NCI-H146 (cell line): ENCODE data around the gene RBBP8NL.

Experiments used
- DNase-seq: peaks from one replicate; lab custom pipeline; 2025; lab: John Stamatoyannopoulos, UW

Gene RBBP8NL, protein sequence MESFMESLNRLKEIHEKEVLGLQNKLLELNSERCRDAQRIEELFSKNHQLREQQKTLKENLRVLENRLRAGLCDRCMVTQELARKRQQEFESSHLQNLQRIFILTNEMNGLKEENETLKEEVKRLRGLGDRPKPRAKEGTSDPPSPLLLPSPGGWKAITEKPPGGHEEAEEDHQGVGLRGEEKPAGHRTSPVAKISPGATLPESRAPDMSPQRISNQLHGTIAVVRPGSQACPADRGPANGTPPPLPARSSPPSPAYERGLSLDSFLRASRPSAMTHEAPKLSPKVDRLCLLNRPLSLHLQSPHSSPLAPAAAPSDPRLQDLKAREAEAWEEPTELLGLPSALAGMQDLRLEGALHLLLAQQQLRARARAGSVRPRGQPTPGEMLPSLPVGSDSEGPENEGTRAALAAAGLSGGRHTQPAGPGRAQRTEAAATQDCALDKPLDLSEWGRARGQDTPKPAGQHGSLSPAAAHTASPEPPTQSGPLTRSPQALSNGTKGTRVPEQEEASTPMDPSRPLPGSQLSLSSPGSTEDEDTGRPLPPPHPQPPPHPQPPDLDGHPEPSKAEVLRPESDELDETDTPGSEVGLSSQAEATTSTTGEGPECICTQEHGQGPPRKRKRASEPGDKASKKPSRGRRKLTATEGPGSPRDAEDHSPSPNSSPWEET

DNA sequence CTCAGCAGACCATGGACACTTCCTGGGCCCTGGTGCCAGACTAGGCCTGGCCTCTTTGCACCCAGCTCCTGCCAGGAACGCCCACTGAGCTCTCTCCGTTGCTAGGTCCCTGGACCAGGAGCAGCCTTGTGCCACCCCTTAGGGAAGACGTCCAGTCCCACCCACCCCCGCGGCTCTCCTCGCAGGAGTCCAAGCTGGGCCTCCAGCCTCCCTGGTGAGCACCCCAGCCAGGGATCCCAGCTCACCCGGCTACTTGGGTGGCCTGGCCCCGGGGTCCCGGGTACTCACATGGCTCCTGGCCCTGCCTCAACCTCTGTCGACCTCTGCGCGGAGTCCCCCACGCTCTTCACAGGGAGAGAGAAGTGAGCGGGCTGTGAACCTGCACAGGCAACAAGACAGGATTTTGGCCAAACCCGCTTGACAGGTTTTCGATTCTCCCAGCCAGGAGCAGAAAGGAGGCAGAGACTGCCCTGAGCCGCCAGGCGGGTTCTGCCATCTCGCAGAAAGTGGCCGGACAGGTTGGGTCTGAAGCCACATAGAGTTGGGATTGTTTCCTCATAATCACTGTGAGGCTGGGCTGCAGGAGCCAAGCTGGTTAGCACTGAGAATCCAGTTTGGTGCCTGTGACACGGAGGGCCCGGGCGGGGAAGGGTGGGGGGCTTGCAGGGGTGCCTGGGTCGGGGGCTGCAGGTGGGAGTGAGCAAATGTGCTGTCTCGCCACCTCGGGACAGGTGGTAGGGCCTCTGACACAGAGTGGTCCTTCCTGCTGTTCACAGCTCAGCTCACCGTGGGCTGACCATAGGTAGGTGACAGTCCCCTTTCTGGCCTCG lies at the start of gene RBBP8NL:
Gene RBBP8NL, minus strand, starts transcription at position 368 of the 830 bp plus-strand sequence. CDS start 7,892 bp downstream, outside the sequence.
- peak; percentile 29 for DNase-seq

DNA sequence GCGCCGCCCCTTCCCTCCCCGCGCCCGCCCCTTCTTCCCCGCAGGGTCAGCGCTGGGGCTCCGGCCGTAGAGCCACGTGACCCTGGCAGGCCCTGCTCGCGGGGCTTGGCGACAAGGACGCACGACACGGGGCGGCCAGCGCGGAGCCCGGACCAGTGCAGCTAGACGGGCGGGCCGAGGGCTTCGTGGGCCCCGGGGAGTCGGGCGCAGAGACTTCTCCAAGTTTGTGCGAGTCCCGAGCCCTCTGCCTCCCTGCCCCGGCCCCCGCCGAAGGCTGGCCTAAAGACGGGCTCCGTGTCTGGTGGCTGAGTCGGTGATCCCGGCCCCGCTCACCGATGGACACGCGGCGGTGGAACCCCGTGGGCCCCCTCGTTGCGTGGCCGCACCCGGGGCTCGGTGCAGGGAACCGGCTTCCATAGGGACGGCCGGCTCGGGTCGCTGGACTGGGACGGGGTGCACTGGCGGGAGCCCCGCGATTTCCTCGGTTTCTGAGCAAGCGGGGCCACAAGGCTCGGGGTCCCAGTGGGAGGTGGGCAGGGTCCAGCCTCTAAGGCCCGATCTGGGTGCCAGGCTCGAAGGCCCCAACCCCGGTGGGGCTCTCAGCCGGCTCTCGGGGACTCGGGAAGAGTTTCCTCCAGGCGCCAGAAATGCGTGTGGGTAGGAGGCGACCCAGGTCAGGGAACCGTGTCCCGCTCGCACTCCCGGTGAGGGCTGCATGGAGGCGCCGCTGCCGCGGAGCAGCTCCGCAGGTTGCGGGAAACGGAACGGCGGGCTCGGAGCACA lies 48.9 kb upstream of the RBBP8NL start:
- no peak for DNase-seq

- no peak for DNase-seq
Measured at GRCh38 chr20:62475772-62476055, 48.4 kb upstream of the RBBP8NL start, which contains the start of gene GATA5. GATA5 (minus strand) TSS chr20:62475995; CDS start chr20:62475521, 474 bp downstream.

GRCh38 chr20:62475027-62475771 lies 47.9 kb upstream of the RBBP8NL start:
- peak; percentile 30 for DNase-seq

GRCh38 chr20:62474604-62475026 lies 47.3 kb upstream of the RBBP8NL start:
- no peak for DNase-seq

GRCh38 chr20:62473717-62474603 lies 46.6 kb upstream of the RBBP8NL start:
- DNase-seq: no peak

DNA sequence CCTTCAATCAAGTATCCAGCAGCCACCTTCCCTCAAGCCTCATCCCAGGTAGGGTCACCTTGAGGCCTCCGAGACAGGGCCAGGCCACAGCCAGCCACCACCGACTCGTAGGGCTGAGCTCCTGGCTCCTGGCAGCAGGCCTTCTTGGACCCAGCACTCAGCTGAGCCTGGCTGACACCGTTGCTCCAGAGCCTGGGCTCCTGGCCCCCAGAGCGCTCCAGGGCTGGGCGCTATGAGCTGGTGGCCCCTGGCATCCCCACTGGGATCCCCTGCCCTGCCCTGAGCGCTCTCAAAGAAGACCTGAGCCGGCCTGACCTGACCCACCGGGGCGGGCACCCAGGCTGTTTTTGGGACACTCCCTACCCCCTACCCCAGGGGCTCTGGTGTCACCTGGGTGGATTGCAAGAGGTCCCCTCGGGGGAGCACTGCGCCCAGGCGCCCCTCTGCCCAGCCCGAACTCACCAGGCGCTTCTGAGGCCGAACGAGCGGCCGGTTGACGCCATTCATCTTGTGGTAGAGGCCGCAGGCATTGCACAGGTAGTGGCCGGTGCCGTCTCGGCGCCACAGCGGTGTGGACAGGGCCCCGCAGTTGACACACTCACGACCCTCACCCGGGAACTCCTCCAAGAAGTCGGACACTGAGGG lies 45.7 kb upstream of the RBBP8NL start:
- no peak for DNase-seq

GRCh38 chr20:62472138-62472940 lies 45.0 kb upstream of the RBBP8NL start:
- no peak for DNase-seq

- DNase-seq: no peak
Measured at GRCh38 chr20:62470459-62470858, 43.1 kb upstream of the RBBP8NL start.

- no peak for DNase-seq
Measured at GRCh38 chr20:62470001-62470400, 42.7 kb upstream of the RBBP8NL start.

DNA sequence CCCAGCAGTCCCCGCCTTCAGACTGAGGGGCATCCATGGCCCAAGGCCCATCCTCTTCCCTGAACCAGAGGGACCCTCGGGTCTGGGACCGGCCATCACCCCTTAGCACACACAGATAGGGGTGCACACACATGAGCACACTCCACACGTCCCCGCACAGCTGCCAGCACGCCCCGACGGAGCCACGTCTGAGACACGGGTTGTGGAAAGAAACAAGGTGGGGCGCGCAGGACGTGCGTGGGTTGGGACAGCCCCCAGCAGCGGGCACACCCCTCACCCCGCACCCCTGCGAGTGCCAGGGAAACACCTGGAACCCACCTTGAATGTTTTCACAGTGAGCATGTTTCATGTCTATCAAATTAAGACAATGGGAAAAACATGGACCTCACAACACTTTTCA lies 42.0 kb upstream of the RBBP8NL start:
- DNase-seq: no peak

- DNase-seq: no peak
Measured at GRCh38 chr20:62466806-62467537, 39.6 kb upstream of the RBBP8NL start.

GRCh38 chr20:62466072-62466760 lies 38.9 kb upstream of the RBBP8NL start:
- DNase-seq: no peak

GRCh38 chr20:62464990-62465389 lies 37.7 kb upstream of the RBBP8NL start:
- DNase-seq: no peak

DNA sequence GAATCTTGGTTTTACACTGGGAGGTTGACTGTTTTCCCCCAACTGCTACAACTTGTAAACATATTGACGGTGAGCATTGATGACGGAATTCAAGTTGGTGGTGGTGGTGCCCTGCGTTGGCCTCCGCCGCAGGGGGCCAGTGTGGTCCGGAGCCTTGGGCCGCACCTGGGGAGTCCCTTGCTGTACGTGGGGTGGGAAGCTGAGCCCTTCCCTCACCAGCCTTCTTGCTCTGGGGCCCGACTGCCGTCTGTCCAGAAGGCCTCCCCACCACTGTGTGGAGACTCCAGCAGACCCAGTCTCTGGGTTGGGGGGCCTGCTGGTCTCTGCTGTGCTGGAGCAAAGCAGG lies 37.1 kb upstream of the RBBP8NL start:
- no peak for DNase-seq

DNA sequence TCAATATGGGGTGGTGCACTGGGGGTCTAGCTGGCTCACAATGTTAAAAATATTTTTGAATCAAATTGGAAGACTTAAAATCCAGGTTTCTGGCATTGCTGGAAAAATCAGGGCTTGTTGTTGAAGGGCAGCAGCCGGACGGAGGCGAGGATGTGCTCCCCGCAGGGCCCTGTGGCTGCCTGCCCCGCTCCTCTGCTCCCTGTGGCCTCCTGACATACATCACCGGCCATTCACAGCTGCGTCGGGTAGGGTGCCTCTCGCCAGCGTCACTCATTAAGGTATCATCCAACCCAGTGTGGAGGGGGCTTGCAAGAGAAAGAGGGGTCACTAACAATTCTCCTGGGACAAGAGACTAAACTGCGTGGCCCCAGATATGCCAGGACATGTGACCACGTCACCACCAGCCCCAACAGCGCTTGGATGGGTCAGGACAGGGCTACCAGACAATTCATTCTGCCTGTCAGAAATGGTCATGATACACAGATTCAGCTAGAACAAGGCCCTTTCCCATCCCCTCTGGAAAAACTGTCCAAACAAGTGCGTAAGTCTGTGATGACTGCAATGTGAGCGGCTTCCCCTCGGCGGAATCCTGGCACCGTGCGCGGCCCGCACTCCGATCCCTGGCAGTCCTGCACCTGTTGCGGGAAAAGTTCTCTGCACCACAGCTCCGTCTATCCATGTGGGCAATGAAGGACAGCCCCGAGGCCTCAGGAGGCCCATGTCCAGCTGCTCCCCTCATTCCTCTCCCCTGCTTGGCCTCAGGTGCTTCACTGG lies 36.5 kb upstream of the RBBP8NL start:
- no peak for DNase-seq
